ENCODE results near the gene XIRP2. TPM values are rescaled to one million over a fixed set of nuclear protein-coding genes. Genes with fewer than 3 reads are reported as not detected.

The XIRP2 gene
- total and polyA plus RNA-seq, 10 of the 15 experiments (the other 5 are each of a cell fraction or from before 2014, with no cell fraction given) = 0.03 TPM; not detected in 9

DNA sequence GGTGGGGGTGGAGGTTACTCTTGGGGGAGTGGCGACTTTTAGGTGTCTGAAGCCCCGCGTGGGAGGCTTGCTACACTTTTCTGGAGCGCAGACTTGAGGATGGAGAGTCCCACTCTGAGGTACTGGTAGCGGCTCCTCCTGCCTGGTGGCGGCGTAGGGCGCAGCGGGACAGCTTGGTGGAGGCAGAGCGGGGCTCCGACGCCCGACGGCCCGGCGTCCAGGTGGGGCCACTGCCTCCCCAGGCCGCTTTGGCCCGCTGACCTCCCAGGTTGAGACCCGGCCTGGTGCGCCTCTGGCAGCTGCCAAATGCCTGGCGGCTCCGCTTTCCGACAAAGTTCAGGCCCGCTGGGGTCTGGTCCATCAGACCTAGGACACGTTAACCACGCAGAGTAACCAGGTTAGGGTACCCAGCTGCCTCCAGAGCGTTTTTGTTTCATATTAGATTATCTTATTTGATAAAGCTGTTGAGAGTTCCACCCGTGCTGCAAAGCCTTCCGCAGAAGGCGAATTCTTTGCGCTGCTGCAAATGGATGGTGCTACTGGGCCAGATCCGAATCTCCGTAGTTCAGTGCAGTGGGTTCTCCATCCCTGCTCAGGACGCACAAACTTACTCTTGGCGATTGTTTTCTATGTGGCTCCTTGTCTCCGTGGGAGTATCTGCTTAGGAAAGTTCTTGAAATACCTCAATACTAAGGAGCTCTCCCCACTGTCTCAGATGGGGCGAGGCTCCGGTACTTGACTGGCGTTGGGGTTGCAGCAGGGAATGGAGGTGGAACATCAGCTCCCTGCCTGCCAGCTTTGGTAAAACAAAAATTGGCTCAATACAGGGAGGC is 405.9 kb downstream of the XIRP2 start:
- FAIRE-seq (no peak), ATAC-seq (no peak), DNase-seq (ENCODE audit: low read depth, low spot score) (no peak)
- BruUV-seq (replicated peaks) = no TSS peak
- intact Hi-C loops (cut with micrococcal nuclease; ENCODE audit: unreplicated experiment) = no loop called here
- WGBS (ENCODE audit: insufficient coverage, insufficient replicate concordance, low lambda C conversion rate, missing lambda C conversion rate) = 23% methylated on average over 32 of the region's 39 CpGs
- Histone ChIP-seq H3K4me1 (ENCODE audit: control insufficient read depth, insufficient read depth, low read length) (0 out of 2 replicates have a peak, but pooled peaks cover 3% of the 10 kb centered on the region), H3K9ac (ENCODE audit: control insufficient read depth, insufficient read depth, low read length) (no peak overlapping the region), H3K9me3 (replicated peaks; ENCODE audit: control insufficient read depth, insufficient read depth, low read length) (no peaks in the 10 kb centered on the region; the same call in 2 of the 3 replicates), H4K20me1 (ENCODE audit: control insufficient read depth, insufficient read depth) (no peaks in the 10 kb centered on the region), H3K79me2 (ENCODE audit: control insufficient read depth, insufficient read depth, low read length) (no peaks in the 10 kb centered on the region), H3K36me3 (ENCODE audit: control insufficient read depth in 2 of 2, insufficient read depth in 2 of 2, low read length in 1 of 2) (no peaks in the 10 kb centered on the region), H3K4me2 (ENCODE audit: control insufficient read depth, insufficient read depth) (no peak overlapping the region), H2AFZ (ENCODE audit: control insufficient read depth, low read depth, low read length) (no peak overlapping the region), H3K27me3 (replicated peaks in 1 of 2; ENCODE audit: control insufficient read depth in 2 of 2, insufficient read depth in 2 of 2, low read length in 1 of 2) (peaks cover 5% of the 10 kb centered on the region in 2 experiments), H3K4me3 (no peak overlapping the region), H3K27ac (ENCODE audit: control insufficient read depth, insufficient read depth) (no peak overlapping the region)
- ChIA-PET CTCF (no interaction called here), RAD21 (ENCODE audit: unreplicated experiment) (no interaction called here), POLR2A (no interaction called here), SMC1A (ENCODE audit: uncharacterized antibody, unreplicated experiment) (no interaction called here)
- TF ChIP-seq TCF3 (IDR thresholded peaks at IDR 0.05; ENCODE audit: borderline replicate concordance, insufficient read depth, low read depth, low read length) (no peak), SUZ12 (IDR thresholded peaks at IDR 0.05; ENCODE audit: unreplicated experiment) (peak; percentile 47)
- in situ Hi-C loops (cut with MboI) = no loop called here

GRCh38 chr2:167294776-167295140 is 406.5 kb downstream of the XIRP2 start:
- H3K9ac ChIP-seq (ENCODE audit: control insufficient read depth, insufficient read depth, low read length) = no peak overlapping the region
- intact Hi-C loops (cut with micrococcal nuclease; ENCODE audit: unreplicated experiment) = no loop called here
- no peak overlapping the region for H2AFZ ChIP-seq (ENCODE audit: control insufficient read depth, low read depth, low read length)
- ChIA-PET RAD21 (ENCODE audit: unreplicated experiment) (no interaction called here), CTCF (no interaction called here), POLR2A (no interaction called here), SMC1A (ENCODE audit: uncharacterized antibody, unreplicated experiment) (no interaction called here)
- H3K4me2 ChIP-seq (ENCODE audit: control insufficient read depth, insufficient read depth) = no peak overlapping the region
- no peaks in the 10 kb centered on the region for H3K36me3 ChIP-seq (ENCODE audit: control insufficient read depth in 2 of 2, insufficient read depth in 2 of 2, low read length in 1 of 2)
- H3K9me3 ChIP-seq (replicated peaks; ENCODE audit: control insufficient read depth, insufficient read depth, low read length) = no peaks in the 10 kb centered on the region; the same call in 2 of the 3 replicates
- FAIRE-seq (no peak), DNase-seq (ENCODE audit: low read depth, low spot score) (no peak), ATAC-seq (no peak)
- TF ChIP-seq EED (IDR thresholded peaks at IDR 0.05; ENCODE audit: low read depth) = no peak
- TF ChIP-seq REST (IDR thresholded peaks at IDR 0.05; ENCODE audit: low read depth, low read length) = peak; percentile 52
- H3K79me2 ChIP-seq (ENCODE audit: control insufficient read depth, insufficient read depth, low read length) = no peaks in the 10 kb centered on the region
- H3K4me1 ChIP-seq (ENCODE audit: control insufficient read depth, insufficient read depth, low read length) = 0 out of 2 replicates have a peak, but pooled peaks cover 3% of the 10 kb centered on the region
- 36% methylated on average over 5 of the region's 5 CpGs for WGBS (ENCODE audit: insufficient coverage, insufficient replicate concordance, low lambda C conversion rate, missing lambda C conversion rate)
- in situ Hi-C loops (cut with MboI) = no loop called here
- no peaks in the 10 kb centered on the region for H4K20me1 ChIP-seq (ENCODE audit: control insufficient read depth, insufficient read depth)
- peaks cover 5% of the 10 kb centered on the region in 2 experiments for H3K27me3 ChIP-seq (replicated peaks in 1 of 2; ENCODE audit: control insufficient read depth in 2 of 2, insufficient read depth in 2 of 2, low read length in 1 of 2)
- BruUV-seq (replicated peaks) = no TSS peak
- H3K4me3 ChIP-seq = no peak overlapping the region
- H3K27ac ChIP-seq (ENCODE audit: control insufficient read depth, insufficient read depth) = no peak overlapping the region
